BLaER1 treated with 17β-estradiol and CSF1 and Interleukin-3, amounts not matched to agents 10 nM and 100 nM (cell line): ENCODE data around the gene EVI2A.
"Not testable (repeated sequence)": the region's sequence is repeated elsewhere in the genome, so short reads cannot be mapped to it uniquely, and the experiment has no call there.

Source experiments
- H3K27ac ChIP-seq, 11 experiments: shearing (Covaris generic); formaldehyde crosslinking; 2 replicates each; pipeline ENCODE4 v1.8.1; 2022
- H3K27me3 ChIP-seq, 11 experiments: shearing (Covaris generic); formaldehyde crosslinking; 2 replicates each; pipeline ENCODE4 v1.8.1; 2022
- H3K36me3 ChIP-seq, 11 experiments: shearing (Covaris generic); formaldehyde crosslinking; 2 replicates each; pipeline ENCODE4 v1.8.1; 2022
- H3K4me1 ChIP-seq, 10 experiments: shearing (Covaris generic); formaldehyde crosslinking; 2 replicates each; pipeline ENCODE4 v1.8.1; 2022
- H3K4me2 ChIP-seq, 11 experiments: shearing (Covaris generic); formaldehyde crosslinking; 2 replicates each; pipeline ENCODE4 v1.8.1; 2022
- H3K4me3 ChIP-seq, 10 experiments: shearing (Covaris generic); formaldehyde crosslinking; 2 replicates each; pipeline ENCODE4 v1.8.1; 2022
- H3K9ac ChIP-seq, 11 experiments: shearing (Covaris generic); formaldehyde crosslinking; 2 replicates each; pipeline ENCODE4 v1.8.1; 2022
- H3K9me3 ChIP-seq, 11 experiments: shearing (Covaris generic); formaldehyde crosslinking; replicated peaks in 1 of 11; 2 replicates each; pipeline ENCODE4 v1.8.1; 2022
- H4K20me1 ChIP-seq, 11 experiments: shearing (Covaris generic); formaldehyde crosslinking; 2 replicates each; pipeline ENCODE4 v1.8.1; 2022
- Cebpa-rat ChIP-seq, 11 experiments: shearing (Covaris generic); IDR thresholded peaks; 2 replicates each; pipeline ENCODE4 v1.8.1; 2022

The EVI2A gene, protein sequence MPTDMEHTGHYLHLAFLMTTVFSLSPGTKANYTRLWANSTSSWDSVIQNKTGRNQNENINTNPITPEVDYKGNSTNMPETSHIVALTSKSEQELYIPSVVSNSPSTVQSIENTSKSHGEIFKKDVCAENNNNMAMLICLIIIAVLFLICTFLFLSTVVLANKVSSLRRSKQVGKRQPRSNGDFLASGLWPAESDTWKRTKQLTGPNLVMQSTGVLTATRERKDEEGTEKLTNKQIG

GRCh38 chr17:31321481-31321880, at the start of gene EVI2A:
TSS of gene EVI2A (minus strand) at chr17:31321622. CDS start at chr17:31319013, 2,609 bp downstream.
- Histone ChIP-seq H3K27me3 (no peaks in the 10 kb centered on the region), H3K36me3 (peaks cover 9 to 66% (median 38%) of the 10 kb centered on the region in 11 experiments), H3K9me3 (peaks cover 0 to 7% (median 0%) of the 10 kb centered on the region in 11 experiments; a peak in 2 of 22 replicates), H3K4me2 (peak within 1 kb of the TSS; percentile 69 to 98 (median 87)), H3K27ac (peak within 1 kb of the TSS; percentile 89 to 99 (median 96)), H3K9ac (peak within 1 kb of the TSS; percentile 83 to 95 (median 90)), H3K4me1 (peaks cover 13 to 33% (median 26%) of the 10 kb centered on the region in 10 experiments), H3K4me3 (peak within 1 kb of the TSS; percentile 61 to 89 (median 74)), H4K20me1 (no peaks in the 10 kb centered on the region; a peak in 1 of 22 replicates)
- TF ChIP-seq Cebpa-rat (IDR thresholded peaks at IDR 0.05), result no peak

DNA sequence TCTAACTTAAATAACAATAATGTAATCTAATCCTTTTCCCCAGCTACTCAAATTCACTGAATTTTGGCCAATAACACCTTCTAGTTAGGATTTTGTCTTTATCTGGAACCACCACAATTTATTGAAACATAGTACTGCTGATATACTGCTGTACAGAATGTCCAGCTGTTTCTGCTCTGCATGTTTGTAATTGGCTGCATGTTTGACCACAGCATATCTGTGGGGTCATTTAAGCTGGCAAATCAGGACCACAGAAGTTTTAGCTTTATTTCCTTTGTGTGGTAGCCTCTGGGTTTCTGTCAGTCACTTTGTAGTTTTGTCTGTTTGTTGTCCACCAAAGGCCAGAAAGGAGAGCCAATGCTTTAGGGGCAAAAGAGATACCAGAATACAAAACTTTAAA, 47.8 kb upstream of the EVI2A start:
- H3K27ac ChIP-seq, result no peak overlapping the region
- no peak overlapping the region for H3K4me2 ChIP-seq
- 0 out of 22 replicates have a peak, but pooled peaks cover 0 to 4% (median 0%) of the 10 kb centered on the region in 11 experiments for H4K20me1 ChIP-seq
- TF ChIP-seq Cebpa-rat (IDR thresholded peaks at IDR 0.05), result no peak
- no peak overlapping the region for H3K4me3 ChIP-seq
- H3K36me3 ChIP-seq, result peaks cover 11 to 38% (median 32%) of the 10 kb centered on the region in 11 experiments; a peak in 19 of 22 replicates
- no peak overlapping the region for H3K9ac ChIP-seq
- H3K9me3 ChIP-seq, result no peaks in the 10 kb centered on the region
- H3K4me1 ChIP-seq, result peaks cover 8 to 42% (median 19%) of the 10 kb centered on the region in 10 experiments
- H3K27me3 ChIP-seq, result no peaks in the 10 kb centered on the region

- Histone ChIP-seq H3K4me2 (no peak overlapping the region), H3K9ac (no peak overlapping the region), H3K4me1 (peaks cover 0 to 22% (median under 1%) of the 10 kb centered on the region in 10 experiments; a peak in 7 of 20 replicates), H3K27me3 (no peaks in the 10 kb centered on the region), H4K20me1 (no peaks in the 10 kb centered on the region), H3K9me3 (no peaks in the 10 kb centered on the region), H3K27ac (no peak overlapping the region), H3K4me3 (no peak overlapping the region), H3K36me3 (peaks cover 23 to 68% (median 52%) of the 10 kb centered on the region in 11 experiments)
- no peak for TF ChIP-seq Cebpa-rat (IDR thresholded peaks at IDR 0.05)
These were observed 44.7 kb upstream of the EVI2A start for GRCh38 chr17:31366088-31366487.

GRCh38 chr17:31364012-31364411, 42.6 kb upstream of the EVI2A start:
- TF ChIP-seq Cebpa-rat (IDR thresholded peaks at IDR 0.05), result no peak
- no peak overlapping the region for H3K27ac ChIP-seq
- no peaks in the 10 kb centered on the region for H3K27me3 ChIP-seq
- H3K4me2 ChIP-seq, result no peak overlapping the region
- no peaks in the 10 kb centered on the region for H3K9me3 ChIP-seq
- H3K9ac ChIP-seq, result no peak overlapping the region
- H3K4me3 ChIP-seq, result no peak overlapping the region
- peaks cover 0 to 9% (median 0%) of the 10 kb centered on the region in 10 experiments; a peak in 1 of 20 replicates for H3K4me1 ChIP-seq
- no peaks in the 10 kb centered on the region for H4K20me1 ChIP-seq
- peaks cover 38 to 89% (median 72%) of the 10 kb centered on the region in 11 experiments for H3K36me3 ChIP-seq

DNA sequence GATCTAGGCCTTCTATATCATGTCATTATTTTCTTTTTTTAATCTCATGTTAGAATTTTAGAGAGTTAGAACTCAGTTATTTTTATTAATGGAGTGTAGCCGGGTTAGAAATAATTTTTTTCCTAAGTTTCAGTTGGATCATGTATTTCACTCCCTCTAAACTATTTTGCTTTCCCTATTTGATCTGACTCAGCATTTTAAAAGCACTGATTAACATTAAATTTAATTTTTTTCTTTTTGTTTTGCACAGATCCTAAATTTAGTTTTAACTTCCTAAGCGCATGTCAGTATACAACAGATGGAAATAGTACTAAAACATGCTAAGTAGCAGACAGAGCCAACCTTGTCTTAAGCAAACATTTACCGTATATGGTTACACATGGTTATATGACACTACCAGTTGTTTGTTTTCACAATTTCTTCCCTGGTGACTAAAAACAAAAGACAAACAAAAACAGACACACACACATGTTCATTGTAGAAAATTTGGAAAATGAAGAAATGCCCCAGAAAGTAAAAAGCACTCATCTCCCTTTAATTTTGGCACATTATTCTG, 36.5 kb upstream of the EVI2A start:
- Histone ChIP-seq H3K27me3 (no peaks in the 10 kb centered on the region), H3K9me3 (no peaks in the 10 kb centered on the region), H3K36me3 (peaks cover 64 to 99% (median 93%) of the 10 kb centered on the region in 11 experiments), H3K9ac (no peak overlapping the region), H3K4me1 (peaks cover 0 to 9% (median 0%) of the 10 kb centered on the region in 10 experiments; a peak in 1 of 20 replicates), H3K4me3 (no peak overlapping the region), H3K27ac (no peak overlapping the region), H3K4me2 (no peak overlapping the region), H4K20me1 (no peaks in the 10 kb centered on the region)
- TF ChIP-seq Cebpa-rat (IDR thresholded peaks at IDR 0.05), result no peak

DNA sequence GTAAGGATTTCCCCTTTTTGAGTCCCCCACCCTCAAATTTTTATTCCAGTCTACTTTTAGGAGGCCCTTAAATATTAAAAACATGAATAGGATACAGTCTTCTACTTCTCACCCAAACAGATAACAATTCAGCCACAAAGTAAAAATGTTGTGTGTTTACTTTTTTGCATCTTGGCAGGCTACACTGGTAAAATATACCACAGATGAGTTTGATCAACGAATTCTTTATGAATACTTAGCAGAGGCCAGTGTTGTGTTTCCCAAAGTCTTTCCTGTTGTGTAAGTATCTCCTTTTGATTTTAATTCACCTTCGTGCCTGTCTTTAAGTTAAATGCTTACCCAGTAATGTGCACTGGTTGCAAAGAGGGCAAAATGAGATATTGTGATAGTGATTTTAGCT, 35.7 kb upstream of the EVI2A start:
- H3K9me3 ChIP-seq, result no peaks in the 10 kb centered on the region
- peaks cover 65 to 99% (median 93%) of the 10 kb centered on the region in 11 experiments for H3K36me3 ChIP-seq
- H3K4me2 ChIP-seq, result no peak overlapping the region
- no peak overlapping the region for H3K4me3 ChIP-seq
- H3K27me3 ChIP-seq, result no peaks in the 10 kb centered on the region
- H3K9ac ChIP-seq, result no peak overlapping the region
- TF ChIP-seq Cebpa-rat (IDR thresholded peaks at IDR 0.05), result no peak
- H3K4me1 ChIP-seq, result peaks cover 0 to 3% (median 0%) of the 10 kb centered on the region in 10 experiments; a peak in 1 of 20 replicates
- H4K20me1 ChIP-seq, result no peaks in the 10 kb centered on the region
- no peak overlapping the region for H3K27ac ChIP-seq

DNA sequence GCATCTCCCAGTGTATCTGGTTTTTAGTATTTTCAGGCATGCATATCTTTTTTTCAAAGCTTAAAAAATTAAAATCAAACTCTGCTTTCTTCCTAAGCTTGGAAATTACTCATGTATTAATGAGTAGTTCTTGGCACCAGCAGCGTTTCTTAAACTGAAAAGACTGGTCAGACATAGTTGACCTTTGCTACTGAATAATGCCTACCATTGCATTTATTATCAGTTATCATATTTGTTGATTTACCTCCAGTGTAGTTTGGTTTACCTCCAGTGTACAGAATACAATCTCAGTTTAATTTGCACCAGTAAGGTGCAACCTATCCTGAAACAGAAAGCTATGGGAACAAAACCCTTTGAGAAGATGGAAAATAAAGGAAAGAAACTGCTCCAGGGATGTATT, 34.5 kb upstream of the EVI2A start:
- Histone ChIP-seq H3K4me2 (no peak overlapping the region), H3K4me1 (no peaks in the 10 kb centered on the region), H4K20me1 (no peaks in the 10 kb centered on the region), H3K4me3 (no peak overlapping the region), H3K9ac (no peak overlapping the region), H3K9me3 (no peaks in the 10 kb centered on the region), H3K27me3 (no peaks in the 10 kb centered on the region), H3K27ac (no peak overlapping the region), H3K36me3 (peaks cover 64 to 98% (median 93%) of the 10 kb centered on the region in 11 experiments)
- no peak for TF ChIP-seq Cebpa-rat (IDR thresholded peaks at IDR 0.05)

DNA sequence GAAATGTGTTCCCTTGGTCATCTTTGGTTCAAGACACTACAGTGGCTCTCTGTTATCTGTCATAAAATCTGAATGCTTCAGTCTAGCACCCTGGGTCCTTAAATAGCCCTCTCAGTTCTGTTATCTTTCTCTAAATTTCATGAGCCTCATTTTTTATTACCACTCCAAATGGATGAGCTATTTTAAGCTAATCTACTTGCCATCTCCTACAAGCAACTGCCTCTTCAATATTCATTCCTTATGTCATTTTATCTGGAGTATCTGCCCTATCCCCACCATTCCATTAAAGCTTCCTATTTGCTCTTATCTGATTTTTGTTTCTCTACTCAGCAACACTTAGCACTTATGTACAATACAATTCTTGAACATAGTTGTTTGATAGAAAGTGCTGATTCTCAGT, 28.0 kb upstream of the EVI2A start:
- no peak overlapping the region for H3K4me3 ChIP-seq
- H4K20me1 ChIP-seq, result no peaks in the 10 kb centered on the region
- H3K27me3 ChIP-seq, result no peaks in the 10 kb centered on the region
- H3K9ac ChIP-seq, result no peak overlapping the region
- no peaks in the 10 kb centered on the region for H3K4me1 ChIP-seq
- no peak overlapping the region for H3K27ac ChIP-seq
- TF ChIP-seq Cebpa-rat (IDR thresholded peaks at IDR 0.05), result no peak
- peaks cover 51 to 67% (median 61%) of the 10 kb centered on the region in 11 experiments for H3K36me3 ChIP-seq
- H3K9me3 ChIP-seq, result no peaks in the 10 kb centered on the region
- H3K4me2 ChIP-seq, result no peak overlapping the region

- H4K20me1 ChIP-seq, H3K4me1 ChIP-seq, H3K4me3 ChIP-seq, H3K9ac ChIP-seq, H3K9me3 ChIP-seq, H3K27ac ChIP-seq, H3K27me3 ChIP-seq, H3K4me2 ChIP-seq: not testable (repeated sequence)
- peaks cover 49 to 65% (median 57%) of the 10 kb centered on the region in 11 experiments for H3K36me3 ChIP-seq
These were observed 23.8 kb upstream of the EVI2A start for GRCh38 chr17:31345191-31345747.
